Left ventricle myocardium inferior (tissue), 1 donor: ENCODE data around the gene FBXL4. TPM values are rescaled to one million over a fixed set of nuclear protein-coding genes. Genes with fewer than 3 reads are reported as not detected.

Experiments
- DNase-seq: peaks from one replicate; pipeline ENCODE4 v3.0.0-alpha.2; 2020
- H3K27ac ChIP-seq: fragments of 200-600 bp; replicated peaks from 2 replicates; pipeline ENCODE4 v1.8.0; 2021
- H3K27me3 ChIP-seq: fragments of 200-600 bp; 2 replicates; pipeline ENCODE4 v1.8.0; 2021; ENCODE audit warnings: low read depth
- H3K36me3 ChIP-seq: fragments of 200-600 bp; 2 replicates; pipeline ENCODE4 v1.8.0; 2021
- H3K4me1 ChIP-seq: fragments of 200-600 bp; 2 replicates; pipeline ENCODE4 v1.8.0; 2021
- H3K4me3 ChIP-seq: fragments of 200-600 bp; 2 replicates; pipeline ENCODE4 v1.8.0; 2021; ENCODE audit warnings: mild to moderate bottlenecking, moderate library complexity
- H3K9me3 ChIP-seq: fragments of 200-600 bp; replicated peaks from 2 replicates; pipeline ENCODE4 v1.8.0; 2021
- CTCF ChIP-seq: fragments of 200-600 bp; IDR thresholded peaks from 2 replicates; pipeline ENCODE4 v1.8.0; 2021; ENCODE audit warnings: antibody characterized with exemption, mild to moderate bottlenecking, borderline replicate concordance
- intact Hi-C: fragments of 100-400 bp; cut with micrococcal nuclease; formaldehyde crosslinking; loops from one replicate; pipeline ENCODE4 v1.11.0; 2022
- total RNA-seq: library from RNA; stranded (reverse); fragmentation: NEBNext Ultra II Directional; extraction: Animal tissue kit (Norgen Biotek cat#: 25700); gene quantifications from one replicate; pipeline ENCODE4 v1.2.1, GENCODE V29; 2021
- donor health status: DM: no; HTN: yes; CAD: no; lungs with severe emphysema.

The FBXL4 gene
- total RNA-seq, 1 donor from 2014 or later = 17.2 TPM

DNA sequence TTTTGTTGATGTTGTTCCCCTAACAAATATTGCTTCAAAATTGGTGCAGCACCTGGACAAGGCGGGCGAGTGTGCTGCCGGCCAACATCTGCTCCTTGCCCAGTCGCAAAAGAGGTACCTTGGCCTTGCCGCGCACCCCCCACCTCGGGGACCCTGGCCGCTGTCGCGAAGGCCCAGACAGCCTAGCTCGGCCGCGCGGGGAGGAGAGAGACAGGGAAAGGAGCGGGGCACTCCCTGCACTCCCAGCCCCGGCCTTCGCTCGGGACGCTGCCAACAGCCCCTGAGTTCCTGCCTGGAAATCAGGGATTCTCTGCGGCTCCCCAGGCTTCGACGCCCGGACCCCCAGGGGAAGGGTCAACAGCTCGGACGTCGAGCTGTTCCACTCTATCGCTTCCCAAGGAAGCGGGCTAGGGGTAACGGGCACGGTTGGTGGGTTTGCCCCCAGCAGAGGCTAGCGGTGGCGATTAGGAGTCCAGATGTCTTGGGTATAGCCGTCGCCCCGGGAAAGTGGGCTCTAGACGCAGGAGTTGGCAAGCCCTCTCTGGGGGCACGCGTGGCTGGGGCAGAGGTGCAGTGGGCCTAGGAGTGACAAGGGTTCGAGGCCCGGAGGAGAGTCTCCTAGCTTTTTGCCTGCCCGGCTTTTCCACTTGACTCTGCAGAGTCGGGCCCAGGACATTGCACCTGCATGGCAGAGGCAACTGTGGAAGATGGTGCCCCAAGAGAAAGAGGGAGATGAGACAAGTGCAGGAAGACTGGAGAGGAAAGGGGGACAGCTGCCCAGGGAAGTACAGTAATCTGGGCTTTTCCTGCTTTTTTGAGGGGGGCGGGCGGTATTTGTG is 105.2 kb downstream of the FBXL4 start:
- Histone ChIP-seq H3K4me1 (peaks cover 35% of the 10 kb centered on the region), H3K4me3 (no peak overlapping the region), H3K36me3 (no peaks in the 10 kb centered on the region), H3K9me3 (no peaks in the 10 kb centered on the region), H3K27ac (no peak overlapping the region), H3K27me3 (peaks cover 100% of the 10 kb centered on the region)
- DNase-seq = no peak
- TF ChIP-seq CTCF = no peak
- intact Hi-C loops = no loop called here

- intact Hi-C loops = no loop called here
- no peak overlapping the region for H3K4me3 ChIP-seq
- no peak overlapping the region for H3K27ac ChIP-seq
- no peaks in the 10 kb centered on the region for H3K36me3 ChIP-seq
- no peak for DNase-seq
- peaks cover 100% of the 10 kb centered on the region for H3K27me3 ChIP-seq
- no peaks in the 10 kb centered on the region for H3K9me3 ChIP-seq
- H3K4me1 ChIP-seq = peaks cover 32% of the 10 kb centered on the region
- TF ChIP-seq CTCF = no peak
These were observed 106.0 kb downstream of the FBXL4 start for GRCh38 chr6:98841621-98842341.

GRCh38 chr6:98840996-98841513 is 106.7 kb downstream of the FBXL4 start:
- no peaks in the 10 kb centered on the region for H3K36me3 ChIP-seq
- intact Hi-C loops = no loop called here
- DNase-seq = no peak
- H3K4me1 ChIP-seq = peaks cover 35% of the 10 kb centered on the region
- H3K9me3 ChIP-seq = no peaks in the 10 kb centered on the region
- peaks cover 100% of the 10 kb centered on the region for H3K27me3 ChIP-seq
- no peak overlapping the region for H3K4me3 ChIP-seq
- TF ChIP-seq CTCF = no peak
- H3K27ac ChIP-seq = no peak overlapping the region

DNA sequence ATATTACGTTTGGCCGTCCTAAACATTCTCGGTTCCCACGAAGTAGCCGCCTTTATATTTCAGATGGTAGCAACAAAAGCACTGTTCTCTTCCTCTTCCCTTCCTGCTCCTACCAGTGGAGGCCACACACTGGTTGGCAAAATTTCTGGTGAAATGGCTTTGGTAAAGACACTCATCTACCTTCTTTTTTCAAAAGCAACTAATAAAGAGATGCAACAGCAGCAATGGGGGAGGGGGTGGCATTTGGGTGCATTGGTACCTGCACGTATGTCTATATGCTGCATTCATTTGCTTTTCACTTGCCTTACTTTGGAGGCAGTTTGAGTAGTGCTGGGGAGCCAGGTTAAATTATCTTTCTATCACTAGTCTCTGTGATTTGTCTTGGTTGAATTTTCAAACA is 107.4 kb downstream of the FBXL4 start:
- Histone ChIP-seq H3K4me1 (peaks cover 38% of the 10 kb centered on the region), H3K36me3 (no peaks in the 10 kb centered on the region), H3K27ac (no peak overlapping the region), H3K27me3 (peaks cover 100% of the 10 kb centered on the region), H3K4me3 (no peak overlapping the region), H3K9me3 (no peaks in the 10 kb centered on the region)
- intact Hi-C loops = no loop called here
- no peak for TF ChIP-seq CTCF
- DNase-seq = no peak

- Histone ChIP-seq H3K27me3 (peaks cover 99% of the 10 kb centered on the region), H3K9me3 (no peaks in the 10 kb centered on the region), H3K27ac (no peak overlapping the region), H3K4me1 (peaks cover 37% of the 10 kb centered on the region), H3K4me3 (no peak overlapping the region), H3K36me3 (no peaks in the 10 kb centered on the region)
- intact Hi-C loops = no loop called here
- DNase-seq = no peak
- no peak for TF ChIP-seq CTCF
These were observed 107.9 kb downstream of the FBXL4 start for GRCh38 chr6:98839781-98840361.
